Spleen (tissue), 7 donors: ENCODE measurements around the gene PRRT1B.

Experiments
- POLR2A ChIP-seq, 3 donors: fragments of 450-650 bp; IDR thresholded peaks; one replicate each; pipeline ENCODE4 v1.5.1; 2017; ENCODE audit warnings: antibody characterized with exemption in 3 of 3, mild to moderate bottlenecking in 1 of 3
- POLR2AphosphoS5 ChIP-seq, 3 donors: sonication (generic); formaldehyde crosslinking; IDR thresholded peaks; one replicate each; pipeline ENCODE4 v1.5.1; 2017; ENCODE audit warnings: antibody characterized with exemption in 3 of 3
- TF ChIP-seq, protein P1 (sequence below), 11 experiments: fragments of 200-600 bp in 7 of 11; fragments of 450-650 bp in 4 of 11; sonication (generic) in 4 of 11; IDR thresholded peaks in 8 of 11; conservative IDR thresholded peaks in 3 of 11; 1 replicate in 7 of 11; 2 replicates in 4 of 11; pipeline versions ENCODE4 v1.4.0 to v1.8.0; 2016 to 2021; ENCODE audit warnings: antibody characterized with exemption in 11 of 11, inconsistent platforms in 4 of 11, mild to moderate bottlenecking in 1 of 11
- donor health status: DM: no; HTN: no; CAD: no; lungs with moderate emphysema.
- donor health status: DM: no; HTN: no; CAD: no.
- donor health status: DM: no; HTN: no; CAD: no.

DNA sequence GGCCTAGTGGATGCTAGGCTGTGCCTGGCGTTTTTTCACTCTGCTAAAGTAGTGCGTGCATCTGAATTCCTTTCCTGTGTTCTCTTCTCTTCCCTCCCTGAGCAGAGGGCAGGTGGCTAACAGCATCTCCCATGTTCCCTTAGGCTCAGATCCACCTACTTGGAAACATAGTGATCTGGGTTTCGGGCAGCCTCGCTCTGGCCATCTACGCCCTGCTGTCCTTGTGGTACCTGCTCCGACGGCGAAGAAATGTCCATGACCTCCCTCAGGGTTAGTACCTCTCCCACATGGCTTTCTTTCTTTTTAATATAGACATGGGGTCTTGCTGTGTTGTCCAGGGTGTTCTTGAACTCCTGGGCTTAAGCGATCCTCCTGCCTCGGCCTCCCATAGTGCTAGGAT, 24.1 kb upstream of the PRRT1B start:
- TF ChIP-seq, protein P1, sequence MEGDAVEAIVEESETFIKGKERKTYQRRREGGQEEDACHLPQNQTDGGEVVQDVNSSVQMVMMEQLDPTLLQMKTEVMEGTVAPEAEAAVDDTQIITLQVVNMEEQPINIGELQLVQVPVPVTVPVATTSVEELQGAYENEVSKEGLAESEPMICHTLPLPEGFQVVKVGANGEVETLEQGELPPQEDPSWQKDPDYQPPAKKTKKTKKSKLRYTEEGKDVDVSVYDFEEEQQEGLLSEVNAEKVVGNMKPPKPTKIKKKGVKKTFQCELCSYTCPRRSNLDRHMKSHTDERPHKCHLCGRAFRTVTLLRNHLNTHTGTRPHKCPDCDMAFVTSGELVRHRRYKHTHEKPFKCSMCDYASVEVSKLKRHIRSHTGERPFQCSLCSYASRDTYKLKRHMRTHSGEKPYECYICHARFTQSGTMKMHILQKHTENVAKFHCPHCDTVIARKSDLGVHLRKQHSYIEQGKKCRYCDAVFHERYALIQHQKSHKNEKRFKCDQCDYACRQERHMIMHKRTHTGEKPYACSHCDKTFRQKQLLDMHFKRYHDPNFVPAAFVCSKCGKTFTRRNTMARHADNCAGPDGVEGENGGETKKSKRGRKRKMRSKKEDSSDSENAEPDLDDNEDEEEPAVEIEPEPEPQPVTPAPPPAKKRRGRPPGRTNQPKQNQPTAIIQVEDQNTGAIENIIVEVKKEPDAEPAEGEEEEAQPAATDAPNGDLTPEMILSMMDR (IDR thresholded peaks at IDR 0.05 in 8 of 11, conservative IDR thresholded peaks at IDR 0.05 in 3 of 11), result no peak
- TF ChIP-seq POLR2A (IDR thresholded peaks at IDR 0.05) (no peak), POLR2AphosphoS5 (IDR thresholded peaks at IDR 0.05) (no peak)
